Measurements from ENCODE around the gene POLR3C.

- TF ChIP-seq, protein P1, sequence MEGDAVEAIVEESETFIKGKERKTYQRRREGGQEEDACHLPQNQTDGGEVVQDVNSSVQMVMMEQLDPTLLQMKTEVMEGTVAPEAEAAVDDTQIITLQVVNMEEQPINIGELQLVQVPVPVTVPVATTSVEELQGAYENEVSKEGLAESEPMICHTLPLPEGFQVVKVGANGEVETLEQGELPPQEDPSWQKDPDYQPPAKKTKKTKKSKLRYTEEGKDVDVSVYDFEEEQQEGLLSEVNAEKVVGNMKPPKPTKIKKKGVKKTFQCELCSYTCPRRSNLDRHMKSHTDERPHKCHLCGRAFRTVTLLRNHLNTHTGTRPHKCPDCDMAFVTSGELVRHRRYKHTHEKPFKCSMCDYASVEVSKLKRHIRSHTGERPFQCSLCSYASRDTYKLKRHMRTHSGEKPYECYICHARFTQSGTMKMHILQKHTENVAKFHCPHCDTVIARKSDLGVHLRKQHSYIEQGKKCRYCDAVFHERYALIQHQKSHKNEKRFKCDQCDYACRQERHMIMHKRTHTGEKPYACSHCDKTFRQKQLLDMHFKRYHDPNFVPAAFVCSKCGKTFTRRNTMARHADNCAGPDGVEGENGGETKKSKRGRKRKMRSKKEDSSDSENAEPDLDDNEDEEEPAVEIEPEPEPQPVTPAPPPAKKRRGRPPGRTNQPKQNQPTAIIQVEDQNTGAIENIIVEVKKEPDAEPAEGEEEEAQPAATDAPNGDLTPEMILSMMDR (IDR thresholded peaks at IDR 0.05) = no peak
- TF ChIP-seq POLR2A (IDR thresholded peaks at IDR 0.05) = no peak
Measured at GRCh38 chr1:145845144-145845513, 21.1 kb downstream of the POLR3C start.
